GM21390 (cell line): Measurements from ENCODE around the gene GUCA2B.

Experiments used
- ATAC-seq: cut with Tn5 transposase; IDR thresholded peaks from one replicate; pipeline ENCODE4 v1.9.1; 2021; ENCODE audit not compliant: unreplicated experiment

Gene GUCA2B

GRCh38 chr1:42142894-42143675 lies 10.1 kb upstream of the GUCA2B start:
- no peak for ATAC-seq

GRCh38 chr1:42143896-42144710 lies 9.1 kb upstream of the GUCA2B start:
- no peak for ATAC-seq

- ATAC-seq: no peak
Observed at GRCh38 chr1:42144711-42145388, 8.4 kb upstream of the GUCA2B start.

- ATAC-seq: no peak
Observed at GRCh38 chr1:42145389-42145716, 7.9 kb upstream of the GUCA2B start.

DNA sequence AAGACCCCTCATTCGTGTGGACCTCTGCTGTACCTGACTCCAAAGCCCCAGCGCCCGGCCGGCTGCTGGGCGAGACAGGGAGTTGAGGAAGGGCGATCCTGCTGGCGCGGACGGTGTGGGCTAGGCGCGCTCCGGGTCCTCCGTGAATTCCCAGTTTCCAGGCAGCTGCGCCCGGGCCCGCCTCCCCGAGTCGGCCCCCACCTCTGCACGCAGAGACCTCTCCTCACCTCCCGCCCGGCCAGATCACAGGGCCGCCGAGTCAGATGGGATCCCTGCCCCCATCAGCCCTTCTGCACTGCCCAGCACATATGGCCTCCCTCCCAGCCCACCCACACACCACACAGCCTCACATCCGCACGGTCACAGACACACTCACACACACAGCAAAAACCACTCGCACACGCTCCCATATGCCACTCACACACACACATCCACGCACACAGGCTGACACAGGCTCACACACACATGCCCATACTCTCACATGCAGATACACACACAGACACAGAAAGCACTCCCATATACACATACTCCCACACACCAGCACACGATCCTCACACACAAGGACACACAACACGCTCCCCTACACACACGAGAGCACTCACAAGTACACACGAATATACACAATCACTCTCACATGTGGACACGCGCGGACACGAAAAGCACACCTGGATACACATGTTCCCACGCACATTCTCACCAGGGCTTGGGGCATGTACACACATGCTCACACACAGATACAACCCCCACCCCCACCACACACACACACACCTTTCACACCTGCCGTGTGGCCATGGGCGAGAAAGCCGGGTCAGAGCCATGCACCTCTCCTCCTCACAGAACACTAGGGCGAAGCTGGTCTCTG lies 7.2 kb upstream of the GUCA2B start:
- ATAC-seq: no peak

GRCh38 chr1:42146626-42147320 lies 6.4 kb upstream of the GUCA2B start:
- no peak for ATAC-seq

DNA sequence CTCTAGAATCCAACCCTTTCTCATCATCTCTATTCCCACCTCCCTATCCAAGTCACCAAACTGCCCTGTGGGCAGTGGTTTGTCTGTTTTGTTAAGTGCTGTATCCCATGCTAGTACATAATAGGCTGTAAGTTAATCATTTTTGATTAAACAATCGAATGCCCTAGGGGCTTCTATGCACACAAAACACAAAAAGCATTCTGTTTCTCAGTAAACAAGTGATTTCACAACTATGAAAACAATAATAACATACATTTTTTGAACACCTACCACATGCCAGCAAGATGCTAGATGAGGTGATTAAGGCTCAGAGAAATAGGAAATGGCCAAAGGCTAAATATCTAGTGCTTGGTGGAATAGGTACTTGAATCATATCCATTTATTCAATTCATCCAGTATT lies 5.0 kb upstream of the GUCA2B start:
- ATAC-seq: no peak

DNA sequence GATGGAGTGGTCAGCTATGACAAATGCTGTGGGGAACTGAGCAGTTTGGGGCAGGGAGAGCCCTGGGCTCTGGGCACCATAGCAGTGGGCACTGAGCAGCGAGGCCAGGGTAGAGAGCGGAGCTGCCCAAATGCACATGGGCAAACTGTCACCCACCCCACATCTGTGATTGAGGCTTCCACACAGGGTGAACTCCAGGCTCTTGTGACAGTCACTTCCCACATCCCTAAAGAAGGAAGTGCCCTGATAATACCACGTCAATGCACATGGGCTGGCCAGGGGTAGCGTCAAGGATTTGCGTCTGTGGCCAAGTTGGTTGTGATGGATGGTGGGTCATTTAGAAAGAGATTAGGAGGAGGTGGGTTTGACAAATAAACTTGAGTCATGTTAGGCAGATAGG lies 2.6 kb upstream of the GUCA2B start:
- no peak for ATAC-seq

- no peak for ATAC-seq
Observed at GRCh38 chr1:42152119-42152518, 1.1 kb upstream of the GUCA2B start.

- no peak for ATAC-seq
Observed at GRCh38 chr1:42153624-42154023, 414 bp downstream of the GUCA2B start.

GRCh38 chr1:42154685-42155084 lies 1.5 kb downstream of the GUCA2B start:
- no peak for ATAC-seq

DNA sequence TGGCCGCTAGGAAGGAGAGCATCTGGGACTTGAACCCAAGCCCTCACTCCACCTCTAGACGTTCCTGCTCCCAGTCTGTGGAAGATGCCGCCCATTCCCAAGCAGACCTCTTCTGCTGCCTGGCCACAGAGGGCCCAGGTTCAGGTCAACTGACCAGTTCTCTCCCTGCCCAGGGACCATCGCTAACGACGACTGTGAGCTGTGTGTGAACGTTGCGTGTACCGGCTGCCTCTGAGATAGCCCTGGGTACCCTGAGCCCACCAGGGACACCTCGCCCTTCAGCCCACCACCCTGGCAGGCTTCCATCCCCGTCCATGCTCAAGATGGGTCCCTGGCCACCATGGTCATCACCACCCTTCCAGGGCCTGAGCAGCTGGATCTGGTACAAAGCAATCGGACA lies 2.2 kb downstream of the GUCA2B start:
- no peak for ATAC-seq

- ATAC-seq: no peak
Observed at GRCh38 chr1:42157667-42158066, 4.5 kb downstream of the GUCA2B start.

- ATAC-seq: no peak
Observed at GRCh38 chr1:42158189-42158588, 5.0 kb downstream of the GUCA2B start.

DNA sequence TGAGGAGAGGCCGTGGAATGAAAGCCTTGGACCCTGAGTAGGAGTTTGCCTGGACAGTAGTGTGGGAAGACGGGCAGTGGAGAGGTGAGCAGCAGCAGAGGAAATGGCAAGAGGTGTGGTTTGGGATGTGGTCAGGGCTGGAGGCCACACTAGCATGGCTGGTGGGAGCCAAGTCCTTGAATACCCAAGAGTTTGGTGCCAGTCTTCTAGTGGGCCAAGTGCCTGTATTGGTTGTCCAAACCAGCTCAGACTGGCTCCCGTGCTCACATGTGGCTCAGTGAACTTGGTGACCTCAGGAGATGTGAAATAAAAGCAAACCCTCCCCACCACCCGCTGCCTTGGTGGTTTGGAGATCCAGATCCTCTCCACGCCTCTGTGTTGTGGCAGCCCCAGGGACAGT lies 9.0 kb downstream of the GUCA2B start:
- ATAC-seq: no peak

- ATAC-seq: no peak
Observed at GRCh38 chr1:42163114-42163513, 9.9 kb downstream of the GUCA2B start.

DNA sequence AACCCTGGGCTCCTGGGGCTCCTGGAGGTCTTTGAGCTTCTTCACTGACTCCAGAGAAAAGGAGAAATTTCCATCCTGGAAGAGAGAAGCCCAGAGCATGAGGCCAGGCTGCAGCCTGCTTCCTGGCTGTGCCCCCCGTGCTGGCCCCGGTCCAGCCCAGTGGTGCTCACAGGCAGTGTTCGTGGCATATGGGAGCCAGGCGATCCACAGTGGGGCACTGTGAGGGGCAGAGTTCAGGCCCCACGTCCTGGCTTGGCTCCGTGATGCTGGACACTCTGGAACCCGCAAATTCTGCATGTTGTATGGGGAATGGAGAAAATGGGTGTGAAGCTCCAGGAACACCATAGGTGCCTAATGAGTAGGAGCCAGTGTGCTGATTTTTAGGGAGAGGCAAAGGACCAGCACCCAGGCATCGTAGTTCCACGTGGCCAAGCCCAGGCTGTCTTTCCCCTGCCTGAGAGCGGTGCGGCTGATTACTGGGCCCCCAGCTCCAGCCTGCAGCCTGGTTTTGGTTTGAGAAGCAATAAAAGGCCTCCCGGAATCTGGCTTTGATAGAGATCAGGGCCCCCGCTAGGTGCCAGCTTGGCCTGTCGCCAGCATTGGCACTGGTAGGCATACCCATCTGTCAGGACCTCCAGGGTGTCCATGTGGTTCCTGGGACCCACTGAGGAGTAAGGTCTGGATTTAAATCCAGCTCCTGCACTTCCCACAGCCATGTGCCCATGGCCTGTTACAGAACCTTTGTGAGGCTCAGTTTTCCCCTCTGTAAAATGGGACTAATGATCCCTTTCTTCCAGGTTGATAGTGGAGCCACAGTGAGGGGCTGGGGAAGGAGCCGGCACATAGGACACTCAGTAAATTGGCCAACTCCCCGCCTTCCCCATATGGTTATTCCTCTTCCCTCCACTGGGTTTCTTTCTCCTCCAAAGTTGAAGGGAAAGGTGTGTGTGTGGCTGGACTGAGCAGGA lies 10.6 kb downstream of the GUCA2B start:
- no peak for ATAC-seq

- ATAC-seq: no peak
Observed at GRCh38 chr1:42164551-42165420, 11.6 kb downstream of the GUCA2B start, which contains the start of gene GUCA2A. GUCA2A (minus strand) TSS chr1:42164745; CDS start chr1:42164712, 33 bp downstream.
